Neural cell (in vitro differentiated cells): ENCODE data around the gene DSCAML1.

ENCODE experiments used
- EP300 ChIP-seq: fragments of 450-650 bp; conservative IDR thresholded peaks from 2 replicates; pipeline ENCODE4 v1.6.1; 2014; ENCODE audit warnings: antibody characterized with exemption, mild to moderate bottlenecking, moderate library complexity; ENCODE audit not compliant: poor library complexity, severe bottlenecking
- EZH2 ChIP-seq: fragments of 200-600, 300-800 bp; shearing (Covaris generic), sonication (generic); IDR thresholded peaks from 2 replicates; pipeline ENCODE4 v1.6.1; 2014; ENCODE audit warnings: antibody characterized with exemption, low read length, borderline replicate concordance, mild to moderate bottlenecking; ENCODE audit not compliant: insufficient read depth, poor library complexity, severe bottlenecking
- POLR2AphosphoS5 ChIP-seq: IDR thresholded peaks from 2 replicates; pipeline ENCODE4 v1.6.1; 2012
- SMC3 ChIP-seq: fragments of 450-650 bp; conservative IDR thresholded peaks from 2 replicates; pipeline ENCODE4 v1.6.1; 2014; ENCODE audit warnings: antibody characterized with exemption, mild to moderate bottlenecking, moderate library complexity; ENCODE audit not compliant: poor library complexity
- TAF1 ChIP-seq: IDR thresholded peaks from 2 replicates; pipeline ENCODE4 v1.6.1; 2012; ENCODE audit warnings: low read depth
- TF ChIP-seq, protein P1 (sequence below): fragments of 450-650 bp; IDR thresholded peaks from 2 replicates; pipeline ENCODE4 v1.5.1; 2014; ENCODE audit warnings: antibody characterized with exemption, mild to moderate bottlenecking, moderate library complexity; ENCODE audit not compliant: poor library complexity, severe bottlenecking
- TF ChIP-seq, protein P2 (sequence below): IDR thresholded peaks from 2 replicates; pipeline ENCODE4 v1.6.1; 2012; ENCODE audit warnings: borderline replicate concordance

DNA sequence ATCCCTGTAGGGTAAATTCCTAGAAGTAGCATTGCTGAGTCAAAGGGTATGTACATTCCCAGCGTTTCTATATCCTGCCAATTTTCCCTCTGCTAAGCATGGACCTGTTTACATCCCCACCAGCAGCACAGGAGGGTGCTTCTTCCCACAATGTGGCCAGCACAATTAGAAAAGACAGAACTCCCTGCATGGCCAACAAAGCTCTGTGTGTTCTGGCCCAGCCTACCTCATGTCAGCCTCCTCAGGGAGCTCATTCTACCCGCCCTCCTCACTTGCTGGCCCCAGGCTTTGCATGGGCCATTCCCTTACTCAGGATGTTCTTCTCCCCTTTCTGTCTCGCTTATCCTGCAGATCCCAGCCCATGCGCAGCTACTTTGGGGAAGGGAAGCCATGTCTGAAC lies 186.1 kb downstream of the DSCAML1 start:
- TF ChIP-seq, protein P1, sequence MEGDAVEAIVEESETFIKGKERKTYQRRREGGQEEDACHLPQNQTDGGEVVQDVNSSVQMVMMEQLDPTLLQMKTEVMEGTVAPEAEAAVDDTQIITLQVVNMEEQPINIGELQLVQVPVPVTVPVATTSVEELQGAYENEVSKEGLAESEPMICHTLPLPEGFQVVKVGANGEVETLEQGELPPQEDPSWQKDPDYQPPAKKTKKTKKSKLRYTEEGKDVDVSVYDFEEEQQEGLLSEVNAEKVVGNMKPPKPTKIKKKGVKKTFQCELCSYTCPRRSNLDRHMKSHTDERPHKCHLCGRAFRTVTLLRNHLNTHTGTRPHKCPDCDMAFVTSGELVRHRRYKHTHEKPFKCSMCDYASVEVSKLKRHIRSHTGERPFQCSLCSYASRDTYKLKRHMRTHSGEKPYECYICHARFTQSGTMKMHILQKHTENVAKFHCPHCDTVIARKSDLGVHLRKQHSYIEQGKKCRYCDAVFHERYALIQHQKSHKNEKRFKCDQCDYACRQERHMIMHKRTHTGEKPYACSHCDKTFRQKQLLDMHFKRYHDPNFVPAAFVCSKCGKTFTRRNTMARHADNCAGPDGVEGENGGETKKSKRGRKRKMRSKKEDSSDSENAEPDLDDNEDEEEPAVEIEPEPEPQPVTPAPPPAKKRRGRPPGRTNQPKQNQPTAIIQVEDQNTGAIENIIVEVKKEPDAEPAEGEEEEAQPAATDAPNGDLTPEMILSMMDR, result no peak
- TF ChIP-seq POLR2AphosphoS5 (no peak), TAF1 (no peak), EZH2 (no peak), EP300 (no peak), SMC3 (no peak)
- TF ChIP-seq, protein P2, sequence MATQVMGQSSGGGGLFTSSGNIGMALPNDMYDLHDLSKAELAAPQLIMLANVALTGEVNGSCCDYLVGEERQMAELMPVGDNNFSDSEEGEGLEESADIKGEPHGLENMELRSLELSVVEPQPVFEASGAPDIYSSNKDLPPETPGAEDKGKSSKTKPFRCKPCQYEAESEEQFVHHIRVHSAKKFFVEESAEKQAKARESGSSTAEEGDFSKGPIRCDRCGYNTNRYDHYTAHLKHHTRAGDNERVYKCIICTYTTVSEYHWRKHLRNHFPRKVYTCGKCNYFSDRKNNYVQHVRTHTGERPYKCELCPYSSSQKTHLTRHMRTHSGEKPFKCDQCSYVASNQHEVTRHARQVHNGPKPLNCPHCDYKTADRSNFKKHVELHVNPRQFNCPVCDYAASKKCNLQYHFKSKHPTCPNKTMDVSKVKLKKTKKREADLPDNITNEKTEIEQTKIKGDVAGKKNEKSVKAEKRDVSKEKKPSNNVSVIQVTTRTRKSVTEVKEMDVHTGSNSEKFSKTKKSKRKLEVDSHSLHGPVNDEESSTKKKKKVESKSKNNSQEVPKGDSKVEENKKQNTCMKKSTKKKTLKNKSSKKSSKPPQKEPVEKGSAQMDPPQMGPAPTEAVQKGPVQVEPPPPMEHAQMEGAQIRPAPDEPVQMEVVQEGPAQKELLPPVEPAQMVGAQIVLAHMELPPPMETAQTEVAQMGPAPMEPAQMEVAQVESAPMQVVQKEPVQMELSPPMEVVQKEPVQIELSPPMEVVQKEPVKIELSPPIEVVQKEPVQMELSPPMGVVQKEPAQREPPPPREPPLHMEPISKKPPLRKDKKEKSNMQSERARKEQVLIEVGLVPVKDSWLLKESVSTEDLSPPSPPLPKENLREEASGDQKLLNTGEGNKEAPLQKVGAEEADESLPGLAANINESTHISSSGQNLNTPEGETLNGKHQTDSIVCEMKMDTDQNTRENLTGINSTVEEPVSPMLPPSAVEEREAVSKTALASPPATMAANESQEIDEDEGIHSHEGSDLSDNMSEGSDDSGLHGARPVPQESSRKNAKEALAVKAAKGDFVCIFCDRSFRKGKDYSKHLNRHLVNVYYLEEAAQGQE, result no peak
